ENCODE results near the gene TNIP3. TPM values are rescaled to one million over a fixed set of nuclear protein-coding genes. Genes with fewer than 3 reads are reported as not detected.
A peak's percentile ranks its signal among the peaks of the same experiment; 100 is the strongest.

TNIP3 gene
- total and polyA plus RNA-seq, 11 donors = 0.07 to 0.59 (median 0.14) TPM; not detected in 8

DNA sequence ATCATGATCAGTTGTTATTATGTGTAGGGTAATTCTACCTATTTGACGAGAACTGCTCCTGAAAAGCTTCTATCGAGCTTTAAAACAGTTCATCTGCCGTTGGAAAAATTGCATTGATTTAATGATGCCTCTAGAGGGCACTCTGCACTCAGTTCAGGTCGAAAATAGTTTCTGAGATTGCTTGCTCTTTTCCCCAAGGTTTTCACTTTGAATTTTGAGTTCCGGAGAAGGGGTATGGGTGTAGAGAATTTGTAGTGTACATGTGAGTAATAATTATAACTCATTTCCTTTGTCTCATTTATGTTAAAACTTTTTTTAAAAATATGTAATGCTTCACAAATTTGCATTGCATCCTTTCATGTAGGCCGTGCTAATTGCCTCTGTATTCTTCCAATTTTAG, 28.4 kb upstream of the TNIP3 start:
- TF ChIP-seq POLR2A (IDR thresholded peaks at IDR 0.05) = no peak
- TF ChIP-seq, protein P1, sequence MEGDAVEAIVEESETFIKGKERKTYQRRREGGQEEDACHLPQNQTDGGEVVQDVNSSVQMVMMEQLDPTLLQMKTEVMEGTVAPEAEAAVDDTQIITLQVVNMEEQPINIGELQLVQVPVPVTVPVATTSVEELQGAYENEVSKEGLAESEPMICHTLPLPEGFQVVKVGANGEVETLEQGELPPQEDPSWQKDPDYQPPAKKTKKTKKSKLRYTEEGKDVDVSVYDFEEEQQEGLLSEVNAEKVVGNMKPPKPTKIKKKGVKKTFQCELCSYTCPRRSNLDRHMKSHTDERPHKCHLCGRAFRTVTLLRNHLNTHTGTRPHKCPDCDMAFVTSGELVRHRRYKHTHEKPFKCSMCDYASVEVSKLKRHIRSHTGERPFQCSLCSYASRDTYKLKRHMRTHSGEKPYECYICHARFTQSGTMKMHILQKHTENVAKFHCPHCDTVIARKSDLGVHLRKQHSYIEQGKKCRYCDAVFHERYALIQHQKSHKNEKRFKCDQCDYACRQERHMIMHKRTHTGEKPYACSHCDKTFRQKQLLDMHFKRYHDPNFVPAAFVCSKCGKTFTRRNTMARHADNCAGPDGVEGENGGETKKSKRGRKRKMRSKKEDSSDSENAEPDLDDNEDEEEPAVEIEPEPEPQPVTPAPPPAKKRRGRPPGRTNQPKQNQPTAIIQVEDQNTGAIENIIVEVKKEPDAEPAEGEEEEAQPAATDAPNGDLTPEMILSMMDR (IDR thresholded peaks at IDR 0.05) = peak; percentile 54 to 81 (median 72)
- Histone ChIP-seq H3K27ac (no peak overlapping the region), H3K4me1 (peaks cover 0 to 20% (median 0%) of the 10 kb centered on the region in 12 donors), H3K27me3 (peaks cover 0 to 5% (median 0%) of the 10 kb centered on the region in 9 donors), H3K9me3 (no peaks in the 10 kb centered on the region), H3K36me3 (no peaks in the 10 kb centered on the region), H3K4me3 (peak overlapping the region in 3 of 12 donors; percentile 11 to 17 (median 15))
- no peak for ATAC-seq
- DNase-seq = no peak
- 19 to 21% (median 20%) methylated on average over 6 of the region's 6 CpGs for WGBS, 4 donors
- intact Hi-C loops (cut with DNase I) = loop anchor here in 9 of 10 donors (1.0 to 10.0 kb wide), 7 partner anchors 60 to 542 kb away; no protein-coding TSS in a partner anchor

DNA sequence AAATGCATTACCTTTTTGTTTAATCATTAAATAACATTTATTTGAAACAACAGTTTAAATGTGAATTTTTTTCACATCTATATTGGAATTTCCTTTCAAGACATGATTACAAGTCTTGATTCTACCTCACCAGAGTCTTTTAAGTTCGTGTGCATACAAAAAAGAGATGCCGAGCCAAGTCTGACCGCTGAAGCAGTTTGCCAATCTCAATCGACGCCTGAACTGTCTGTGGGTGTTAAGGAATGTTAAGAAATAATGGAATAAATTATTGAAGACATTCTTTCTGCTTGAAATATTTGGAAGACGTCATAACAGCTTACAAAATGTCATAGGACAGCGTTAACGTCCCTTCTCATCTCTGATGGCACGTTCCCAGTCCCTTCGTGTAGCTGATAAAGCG, 27.9 kb upstream of the TNIP3 start:
- intact Hi-C loops (cut with DNase I) = loop anchor here in 9 of 10 donors (1.0 to 10.0 kb wide), 7 partner anchors 60 to 543 kb away; no protein-coding TSS in a partner anchor
- no peak for DNase-seq
- no peak for ATAC-seq
- H3K9me3 ChIP-seq = no peaks in the 10 kb centered on the region
- H3K27ac ChIP-seq = no peak overlapping the region
- TF ChIP-seq, protein P1 (IDR thresholded peaks at IDR 0.05) = no peak
- no peak for TF ChIP-seq POLR2A (IDR thresholded peaks at IDR 0.05)
- peak overlapping the region in 3 of 12 donors; percentile 11 to 17 (median 15) for H3K4me3 ChIP-seq
- H3K27me3 ChIP-seq = peaks cover 0 to 5% (median 0%) of the 10 kb centered on the region in 9 donors
- no peaks in the 10 kb centered on the region for H3K36me3 ChIP-seq
- WGBS, 4 donors = 46 to 56% (median 50%) methylated on average over 11 of the region's 11 CpGs
- peaks cover 0 to 20% (median 0%) of the 10 kb centered on the region in 12 donors for H3K4me1 ChIP-seq

DNA sequence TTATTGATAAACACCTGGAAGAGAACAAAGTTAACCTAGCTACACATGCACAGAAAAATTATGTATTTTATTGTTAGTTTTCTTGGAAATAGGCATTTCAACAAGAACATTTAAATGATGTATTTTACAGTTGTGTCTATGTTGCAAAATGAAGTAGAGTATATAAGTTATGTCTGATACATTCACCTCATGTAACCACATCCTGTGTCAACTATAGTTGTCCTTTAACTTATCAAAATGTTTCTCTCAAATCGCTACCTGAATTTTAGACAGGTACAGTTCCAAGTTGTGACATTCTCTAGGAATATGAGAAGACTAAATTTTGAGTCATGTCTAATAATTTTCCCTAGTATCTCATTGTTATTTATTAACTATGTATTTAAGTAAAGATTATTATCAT, 27.2 kb upstream of the TNIP3 start:
- peaks cover 0 to 20% (median 0%) of the 10 kb centered on the region in 12 donors for H3K4me1 ChIP-seq
- H3K27ac ChIP-seq = no peak overlapping the region
- H3K27me3 ChIP-seq = peaks cover 0 to 5% (median 0%) of the 10 kb centered on the region in 9 donors
- DNase-seq (no peak), ATAC-seq (no peak)
- no peaks in the 10 kb centered on the region for H3K36me3 ChIP-seq
- intact Hi-C loops (cut with DNase I) = loop anchor here in 5 of 10 donors (2.0 to 10.0 kb wide), 6 partner anchors 61 to 543 kb away; no protein-coding TSS in a partner anchor
- no peak for TF ChIP-seq POLR2A (IDR thresholded peaks at IDR 0.05)
- TF ChIP-seq, protein P1 (IDR thresholded peaks at IDR 0.05) = no peak
- no peaks in the 10 kb centered on the region for H3K9me3 ChIP-seq
- 85 to 93% (median 92%) methylated on average over 1 of the region's 1 CpG for WGBS, 4 donors
- H3K4me3 ChIP-seq = no peak overlapping the region

DNA sequence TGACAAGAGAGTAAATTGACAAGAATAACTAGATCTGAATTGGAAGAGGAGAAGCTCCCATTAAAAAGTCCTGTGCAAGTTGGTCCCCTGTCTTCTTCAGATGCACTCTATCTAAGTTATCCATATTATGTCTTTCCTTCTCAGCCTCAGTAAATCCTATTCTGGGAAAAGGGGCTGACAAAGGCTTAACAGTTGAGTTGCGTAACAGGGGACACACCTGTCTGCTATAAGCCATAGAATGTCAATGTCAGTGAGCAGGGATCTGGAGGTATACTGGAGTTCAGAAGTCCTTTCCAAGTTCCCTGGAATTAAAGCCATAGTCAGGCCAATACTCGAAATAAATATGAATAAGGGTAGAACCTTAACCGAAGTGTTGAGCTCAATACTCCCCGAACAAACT, 26.3 kb upstream of the TNIP3 start:
- ATAC-seq (no peak), DNase-seq (no peak)
- TF ChIP-seq, protein P1 (IDR thresholded peaks at IDR 0.05) = no peak
- no peak for TF ChIP-seq POLR2A (IDR thresholded peaks at IDR 0.05)
- H3K27me3 ChIP-seq = peaks cover 0 to 5% (median 0%) of the 10 kb centered on the region in 9 donors
- no peak overlapping the region for H3K4me3 ChIP-seq
- 86 to 91% (median 87%) methylated on average over 4 of the region's 4 CpGs for WGBS, 4 donors
- intact Hi-C loops (cut with DNase I) = loop anchor here in 5 of 10 donors (2.0 to 10.0 kb wide), 6 partner anchors 62 to 544 kb away; no protein-coding TSS in a partner anchor
- no peaks in the 10 kb centered on the region for H3K9me3 ChIP-seq
- H3K27ac ChIP-seq = peak overlapping the region in 1 of 12 donors; percentile 63
- H3K4me1 ChIP-seq = peaks cover 0 to 20% (median 0%) of the 10 kb centered on the region in 12 donors
- H3K36me3 ChIP-seq = no peaks in the 10 kb centered on the region
